HCT116 (cell line): Measurements from ENCODE around the gene PIK3C3. TPM values are rescaled to one million over a fixed set of nuclear protein-coding genes. Genes with fewer than 3 reads are reported as not detected.

Source experiments
- ATAC-seq: fragments of 200-7000 bp; cut with Tn5 transposase; 2 replicates; pipeline ENCODE4 v1.9.1; 2020; ENCODE audit warnings: mild to moderate bottlenecking, moderate library complexity
- BruUV-seq: library from RNA; stranded (reverse); fragments of 400-500 nt; replicated peaks from 2 replicates; lab custom pipeline; 2021; lab: Mats Ljungman, UMichigan
- CTCF ChIA-PET: fragments of 300-600 bp; sonication (Branson Sonifier 250); formaldehyde crosslinking; loops from one replicate; lab custom pipeline; 2021; ENCODE audit warnings: antibody characterized with exemption; lab: Charles Lee
- POLR2A ChIA-PET: fragments of 300-600, 350-600 bp; sonication (Branson Sonifier 250); formaldehyde crosslinking; loops from one replicate; lab custom pipeline; 2021; ENCODE audit warnings: antibody characterized with exemption; lab: Charles Lee
- RAD21 ChIA-PET, 2 experiments: fragments of 300-600 bp; sonication (Branson Sonifier 250); formaldehyde crosslinking; loops; one replicate each; lab custom pipeline; 2023; ENCODE audit warnings: low total read pairs in 2 of 2; ENCODE audit not compliant: uncharacterized antibody in 2 of 2, unreplicated experiment in 2 of 2, low non-redundant PET in 1 of 2; lab: Charles Lee
- DNase-seq: peaks from one replicate; pipeline ENCODE4 v3.0.0-alpha.2; 2010; ENCODE audit warnings: low read depth, low spot score
- H2AFZ ChIP-seq: fragments of 200-600 bp; shearing (Covaris generic), sonication (generic); 2 replicates; pipeline ENCODE4 v1.6.1; 2017; ENCODE audit warnings: low read depth, mixed run types, mixed read lengths, antibody characterized with exemption, low read length; ENCODE audit not compliant: poor library complexity, severe bottlenecking
- H3K27ac ChIP-seq: 2 replicates; pipeline ENCODE4 v1.5.1; 2012; ENCODE audit warnings: low read depth, low read length
- H3K27me3 ChIP-seq: fragments of 200-600 bp; sonication (generic); 2 replicates; pipeline ENCODE4 v1.6.1; 2016; ENCODE audit warnings: mixed run types, low read length, mixed read lengths; ENCODE audit not compliant: insufficient read depth
- H3K36me3 ChIP-seq, 2 experiments: fragments of 200-500 bp in 1 of 2; fragments of 200-600 bp in 1 of 2; sonication (Bioruptor generic) in 1 of 2; sonication (generic) in 1 of 2; 2 replicates each; pipeline versions ENCODE4 v1.5.1 to v1.6.1; 2014 to 2016; ENCODE audit warnings: low read length in 2 of 2, inconsistent platforms in 1 of 2, mixed read lengths in 1 of 2, mixed run types in 1 of 2; ENCODE audit not compliant: insufficient read depth in 2 of 2, control insufficient read depth in 1 of 2
- H3K4me1 ChIP-seq, 2 experiments: fragments of 200-600 bp in 1 of 2; sonication (generic) in 1 of 2; 2 replicates each; pipeline versions ENCODE4 v1.5.1 to v1.6.1; 2012 to 2017; ENCODE audit warnings: low read length in 2 of 2, inconsistent platforms in 1 of 2, mild to moderate bottlenecking in 1 of 2, mixed read lengths in 1 of 2, mixed run types in 1 of 2, moderate library complexity in 1 of 2; ENCODE audit not compliant: insufficient read depth in 2 of 2, control insufficient read depth in 1 of 2
- H3K4me2 ChIP-seq: fragments of 200-600 bp; sonication (generic); 2 replicates; pipeline ENCODE4 v1.6.1; 2017; ENCODE audit warnings: mixed run types, low read length, mixed read lengths
- H3K4me3 ChIP-seq, 2 experiments: fragments of 200-600 bp in 1 of 2; sonication (generic) in 1 of 2; replicated peaks in 1 of 2; 2 replicates each; pipeline ENCODE4 v1.5.1; 2011 to 2016; ENCODE audit warnings: low read length in 2 of 2, control low read depth in 1 of 2, low read depth in 1 of 2, mild to moderate bottlenecking in 1 of 2, mixed read lengths in 1 of 2, mixed run types in 1 of 2
- H3K79me2 ChIP-seq: fragments of 200-600 bp; sonication (generic); 2 replicates; pipeline ENCODE4 v1.6.1; 2017; ENCODE audit warnings: mild to moderate bottlenecking, mixed run types, low read length, moderate library complexity, mixed read lengths; ENCODE audit not compliant: insufficient read depth
- H3K9ac ChIP-seq: fragments of 200-600 bp; sonication (generic); 2 replicates; pipeline ENCODE4 v1.6.1; 2016; ENCODE audit warnings: low read length, mixed read lengths
- H3K9me2 ChIP-seq: fragments of 200-600 bp; sonication (generic), shearing (Covaris generic); 2 replicates; pipeline ENCODE4 v1.6.1; 2017; ENCODE audit warnings: mixed run types, mild to moderate bottlenecking, moderate library complexity; ENCODE audit not compliant: insufficient read depth
- H3K9me3 ChIP-seq, 2 experiments: fragments of 200-500 bp in 1 of 2; fragments of 200-600 bp in 1 of 2; sonication (Bioruptor generic) in 1 of 2; sonication (generic) in 1 of 2; 2 replicates each; pipeline ENCODE4 v1.6.1; 2014 to 2017; ENCODE audit warnings: low read length in 2 of 2, mixed read lengths in 2 of 2, inconsistent platforms in 1 of 2, low read depth in 1 of 2, mild to moderate bottlenecking in 1 of 2, mixed run types in 1 of 2, moderate library complexity in 1 of 2; ENCODE audit not compliant: control insufficient read depth in 1 of 2, insufficient read depth in 1 of 2
- H4K20me1 ChIP-seq: fragments of 200-600 bp; sonication (generic), shearing (Covaris generic); 2 replicates; pipeline ENCODE4 v1.6.1; 2017; ENCODE audit warnings: mixed run types, mild to moderate bottlenecking, moderate library complexity; ENCODE audit not compliant: insufficient read depth
- CEBPB ChIP-seq: IDR thresholded peaks from 2 replicates; pipeline ENCODE4 v1.6.1; 2012; ENCODE audit warnings: low read depth
- CTCF ChIP-seq, 3 experiments: fragments of 200-600 bp in 1 of 3; sonication (generic) in 1 of 3; IDR thresholded peaks in 2 of 3; conservative IDR thresholded peaks in 1 of 3; 2 replicates each; pipeline ENCODE4 v1.5.1; 2012 to 2017; ENCODE audit warnings: low read depth in 2 of 3, low read length in 2 of 3, antibody characterized with exemption in 1 of 3, borderline replicate concordance in 1 of 3, control low read depth in 1 of 3, mild to moderate bottlenecking in 1 of 3, mixed read lengths in 1 of 3, mixed run types in 1 of 3, moderate library complexity in 1 of 3; ENCODE audit not compliant: insufficient read depth in 1 of 3
- EGR1 ChIP-seq: IDR thresholded peaks from 2 replicates; pipeline ENCODE4 v1.6.1; 2012; ENCODE audit warnings: low read depth
- EZH2 ChIP-seq: fragments of 200-600 bp; sonication (generic); IDR thresholded peaks from 2 replicates; pipeline ENCODE4 v1.6.1; 2017; ENCODE audit warnings: antibody characterized with exemption, mixed run types
- FOSL1 ChIP-seq: IDR thresholded peaks from 2 replicates; pipeline ENCODE4 v1.6.1; 2012; ENCODE audit warnings: low read depth
- JUND ChIP-seq: IDR thresholded peaks from 2 replicates; pipeline ENCODE4 v1.6.1; 2012
- MAX ChIP-seq: IDR thresholded peaks from 2 replicates; pipeline ENCODE4 v1.6.1; 2012
- RAD21 ChIP-seq: IDR thresholded peaks from 2 replicates; pipeline ENCODE4 v1.6.1; 2012; ENCODE audit warnings: low read depth, mild to moderate bottlenecking
- REST ChIP-seq: IDR thresholded peaks from 2 replicates; pipeline ENCODE4 v1.6.1; 2012; ENCODE audit warnings: low read depth
- SIN3A ChIP-seq: IDR thresholded peaks from 2 replicates; pipeline ENCODE4 v1.6.1; 2012; ENCODE audit warnings: low read depth
- SP1 ChIP-seq: IDR thresholded peaks from 2 replicates; pipeline ENCODE4 v1.6.1; 2012; ENCODE audit warnings: low read depth
- SRF ChIP-seq: IDR thresholded peaks from 2 replicates; pipeline ENCODE4 v1.6.1; 2012; ENCODE audit warnings: low read depth
- YY1 ChIP-seq: IDR thresholded peaks from 2 replicates; pipeline ENCODE4 v1.6.1; 2011; ENCODE audit warnings: low read length, low read depth, moderate library complexity, mild to moderate bottlenecking; ENCODE audit not compliant: insufficient replicate concordance; ENCODE audit errors: extremely low read depth
- ZBTB33 ChIP-seq: IDR thresholded peaks from 2 replicates; pipeline ENCODE4 v1.6.1; 2011; ENCODE audit warnings: mild to moderate bottlenecking, low read length, moderate library complexity; ENCODE audit not compliant: insufficient replicate concordance; ENCODE audit errors: extremely low read depth
- intact Hi-C: fragments of 100-400 bp; cut with micrococcal nuclease; formaldehyde crosslinking; loops from 2 replicates; pipeline ENCODE4 v1.10.0; 2022
- total RNA-seq: library from RNA; stranded (reverse); gene quantifications from one replicate; pipeline ENCODE4 v1.2.1, GENCODE V29; 2021; ENCODE audit not compliant: unreplicated experiment

The PIK3C3 gene
- total RNA-seq, 1 experiment from 2014 or later: 40.4 TPM

GRCh38 chr18:42112657-42113420, 157.8 kb downstream of the PIK3C3 start:
- Histone ChIP-seq H3K36me3 (no peaks in the 10 kb centered on the region), H3K9ac (no peak overlapping the region), H3K4me3 (no peak overlapping the region), H3K27ac (no peak overlapping the region), H3K9me3 (no peaks in the 10 kb centered on the region), H3K79me2 (no peaks in the 10 kb centered on the region), H3K9me2 (no peaks in the 10 kb centered on the region), H3K4me2 (no peak overlapping the region), H3K4me1 (0 out of 4 replicates have a peak, but pooled peaks cover 0 to 3% of the 10 kb centered on the region in 2 experiments), H3K27me3 (no peaks in the 10 kb centered on the region), H4K20me1 (no peaks in the 10 kb centered on the region), H2AFZ (no peak overlapping the region)
- POLR2A ChIA-PET: no interaction called here
- DNase-seq: no peak
- no peak for TF ChIP-seq EZH2
- TF ChIP-seq ZBTB33: no peak
- no peak for TF ChIP-seq SP1
- no peak for TF ChIP-seq SRF
- TF ChIP-seq CEBPB: no peak
- no peak for TF ChIP-seq REST
- TF ChIP-seq SIN3A: no peak
- TF ChIP-seq RAD21: no peak
- no peak for TF ChIP-seq YY1
- TF ChIP-seq JUND: no peak
- no peak for TF ChIP-seq MAX
- TF ChIP-seq EGR1: no peak
- TF ChIP-seq FOSL1: no peak
- TF ChIP-seq CTCF (IDR thresholded peaks at IDR 0.05 in 2 of 3, conservative IDR thresholded peaks at IDR 0.05 in 1 of 3; ENCODE audit: borderline replicate concordance in 1 of 3, insufficient read depth in 1 of 3, low read depth in 2 of 3, low read length in 2 of 3): no peak
- CTCF ChIA-PET: interaction anchor here (0.9 kb wide), 1 partner anchor 59 kb away, joined by 3 read pairs; no protein-coding TSS in a partner anchor
- intact Hi-C loops: no loop called here
- RAD21 ChIA-PET: no interaction called here
- no peak for ATAC-seq
- BruUV-seq: no TSS peak
